KBM-7 (cell line): ENCODE measurements around the gene MMP20.

ENCODE experiments used
- DNase-seq: peaks from one replicate; pipeline ENCODE4 v3.0.0-alpha.2; 2015
- in situ Hi-C: fragments of 300-500 bp; cut with MboI; formaldehyde crosslinking; loops from 2 replicates; pipeline ENCODE4 v1.14.3; 2020; ENCODE audit warnings: low sequenced_read_pairs, low pct_unique_long_range_greater_than_20kb, mixed read lengths

The MMP20 gene, protein sequence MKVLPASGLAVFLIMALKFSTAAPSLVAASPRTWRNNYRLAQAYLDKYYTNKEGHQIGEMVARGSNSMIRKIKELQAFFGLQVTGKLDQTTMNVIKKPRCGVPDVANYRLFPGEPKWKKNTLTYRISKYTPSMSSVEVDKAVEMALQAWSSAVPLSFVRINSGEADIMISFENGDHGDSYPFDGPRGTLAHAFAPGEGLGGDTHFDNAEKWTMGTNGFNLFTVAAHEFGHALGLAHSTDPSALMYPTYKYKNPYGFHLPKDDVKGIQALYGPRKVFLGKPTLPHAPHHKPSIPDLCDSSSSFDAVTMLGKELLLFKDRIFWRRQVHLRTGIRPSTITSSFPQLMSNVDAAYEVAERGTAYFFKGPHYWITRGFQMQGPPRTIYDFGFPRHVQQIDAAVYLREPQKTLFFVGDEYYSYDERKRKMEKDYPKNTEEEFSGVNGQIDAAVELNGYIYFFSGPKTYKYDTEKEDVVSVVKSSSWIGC

DNA sequence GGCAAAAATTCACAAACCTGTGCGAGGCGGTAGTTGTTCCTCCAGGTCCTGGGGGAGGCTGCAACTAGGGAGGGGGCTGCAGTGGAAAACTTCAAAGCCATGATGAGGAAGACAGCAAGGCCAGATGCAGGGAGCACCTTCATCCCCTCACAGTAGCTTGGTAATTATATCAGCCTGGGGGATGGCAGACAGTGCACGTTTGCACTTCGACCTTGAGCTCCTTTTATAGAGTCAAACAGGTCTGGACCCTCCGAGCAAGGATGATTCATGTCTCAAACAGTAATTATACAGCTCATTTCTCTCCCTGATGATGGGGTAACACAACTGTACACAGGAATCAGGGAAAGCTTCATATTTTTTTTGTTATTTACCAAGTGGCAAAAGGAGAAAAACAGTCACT is at the start of gene MMP20:
MMP20 (minus strand) TSS at position 156 of the 400 bp plus-strand sequence; CDS start at position 143, 13 bp downstream.
- in situ Hi-C loops: no loop called here
- DNase-seq: no peak

- no peak for DNase-seq
- in situ Hi-C loops: no loop called here
Measured at GRCh38 chr11:102669664-102670063, 44.5 kb upstream of the MMP20 start.

- in situ Hi-C loops: no loop called here
- DNase-seq: peak; percentile 52
Measured at GRCh38 chr11:102666331-102666957, 41.3 kb upstream of the MMP20 start.

GRCh38 chr11:102664001-102664752 is 39.0 kb upstream of the MMP20 start:
- DNase-seq: peak; percentile 25
- in situ Hi-C loops: no loop called here

GRCh38 chr11:102662607-102663006 is 37.5 kb upstream of the MMP20 start:
- no peak for DNase-seq
- in situ Hi-C loops: no loop called here

DNA sequence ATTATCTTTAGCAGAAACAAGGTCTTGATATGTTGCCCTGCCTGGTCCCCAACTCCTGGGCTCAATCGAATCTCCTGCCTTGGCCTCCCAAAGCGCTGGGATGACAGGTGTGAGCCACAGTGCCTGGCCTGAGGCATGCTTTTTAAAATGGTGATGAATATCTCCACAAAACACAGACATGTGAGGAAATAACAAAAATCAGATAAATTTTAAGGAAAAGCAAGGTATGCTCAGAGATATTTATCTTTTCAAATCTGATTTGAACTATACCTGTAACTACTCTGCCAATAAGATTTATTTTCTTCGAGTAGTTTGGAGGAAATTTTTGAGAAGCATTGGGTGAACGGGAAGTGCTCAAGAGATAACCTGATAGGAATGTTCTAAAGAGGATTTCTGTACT is 35.9 kb upstream of the MMP20 start:
- in situ Hi-C loops: no loop called here
- DNase-seq: no peak

- DNase-seq: no peak
- in situ Hi-C loops: no loop called here
Measured at GRCh38 chr11:102656528-102656927, 31.4 kb upstream of the MMP20 start.

DNA sequence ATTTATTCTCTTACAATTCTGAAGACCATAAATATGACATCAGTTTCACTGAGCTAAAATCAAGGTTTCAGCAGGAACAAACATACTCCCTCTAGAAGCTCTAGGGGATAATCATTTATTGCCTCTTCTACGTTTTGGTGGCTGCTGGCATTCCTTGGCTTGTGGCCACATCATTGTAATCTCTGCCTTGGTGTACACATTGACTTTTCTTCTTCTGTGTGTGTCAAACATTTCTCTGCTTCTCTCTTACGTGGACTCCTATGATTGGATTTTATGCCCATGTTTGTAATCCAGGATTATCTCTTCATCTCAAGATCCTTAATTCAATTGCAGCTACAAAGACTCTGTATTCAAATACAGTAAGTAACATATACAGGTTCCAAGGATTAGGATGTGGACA is 30.4 kb upstream of the MMP20 start:
- in situ Hi-C loops: no loop called here
- DNase-seq: no peak

DNA sequence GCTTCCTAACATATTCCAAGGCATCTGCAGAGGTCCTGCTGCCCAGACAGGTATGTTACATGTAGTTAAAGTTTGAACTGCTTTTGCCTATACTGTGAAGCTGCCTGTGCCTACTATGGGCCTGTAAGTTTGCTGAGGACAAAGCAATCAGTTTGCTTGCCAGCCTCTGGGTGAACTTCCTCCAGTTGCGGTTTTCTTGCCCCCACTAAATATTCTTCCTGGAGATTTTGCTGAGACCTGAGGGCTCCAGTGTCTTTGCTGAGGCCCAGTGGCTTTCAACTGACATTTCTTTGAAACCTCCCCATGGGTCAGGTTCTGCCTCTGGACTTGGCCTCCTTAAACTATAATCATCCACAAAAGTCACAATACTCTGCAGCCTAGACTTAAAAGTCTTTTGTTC is 29.6 kb upstream of the MMP20 start:
- no peak for DNase-seq
- in situ Hi-C loops: no loop called here

GRCh38 chr11:102653744-102654291 is 28.7 kb upstream of the MMP20 start:
- DNase-seq: no peak
- in situ Hi-C loops: no loop called here

DNA sequence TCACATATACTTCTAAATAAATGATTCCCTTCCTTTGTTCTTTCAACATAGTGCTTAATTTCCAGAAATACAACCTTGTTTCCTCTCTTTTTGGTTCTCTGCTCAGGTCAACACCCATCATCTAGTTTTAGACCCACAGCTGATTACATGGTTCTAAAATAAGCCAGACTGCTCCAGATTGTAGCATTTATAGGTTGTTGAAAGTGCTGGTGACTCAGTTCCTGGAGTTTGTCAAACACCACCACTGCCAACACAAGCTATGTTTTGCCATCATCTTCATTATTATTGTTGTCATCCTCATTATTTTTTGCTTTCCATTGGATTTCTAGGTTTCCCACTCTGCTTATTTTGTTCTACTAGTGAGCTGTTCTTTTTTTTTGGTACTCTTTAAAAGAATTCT is 22.3 kb upstream of the MMP20 start:
- DNase-seq: no peak
- in situ Hi-C loops: no loop called here

DNA sequence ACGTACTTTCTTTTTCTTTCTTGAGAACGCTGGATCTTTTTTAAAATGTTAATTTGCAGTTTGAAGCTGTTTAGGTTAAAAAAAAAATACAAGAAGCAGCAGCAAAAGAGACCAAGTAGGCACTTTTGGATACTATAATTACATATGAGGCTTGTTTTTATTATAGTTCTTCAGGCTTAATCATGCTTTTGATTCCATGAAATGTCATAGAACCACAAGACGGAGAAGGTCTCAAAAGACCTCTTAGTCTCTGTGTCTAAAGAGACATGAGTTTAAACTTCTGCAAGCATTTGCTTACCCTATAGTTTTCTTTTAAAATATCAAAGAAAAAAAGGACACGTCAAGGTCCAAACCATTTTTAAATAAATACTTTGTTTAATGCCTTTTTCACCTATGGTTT is 18.8 kb upstream of the MMP20 start:
- in situ Hi-C loops: no loop called here
- no peak for DNase-seq

DNA sequence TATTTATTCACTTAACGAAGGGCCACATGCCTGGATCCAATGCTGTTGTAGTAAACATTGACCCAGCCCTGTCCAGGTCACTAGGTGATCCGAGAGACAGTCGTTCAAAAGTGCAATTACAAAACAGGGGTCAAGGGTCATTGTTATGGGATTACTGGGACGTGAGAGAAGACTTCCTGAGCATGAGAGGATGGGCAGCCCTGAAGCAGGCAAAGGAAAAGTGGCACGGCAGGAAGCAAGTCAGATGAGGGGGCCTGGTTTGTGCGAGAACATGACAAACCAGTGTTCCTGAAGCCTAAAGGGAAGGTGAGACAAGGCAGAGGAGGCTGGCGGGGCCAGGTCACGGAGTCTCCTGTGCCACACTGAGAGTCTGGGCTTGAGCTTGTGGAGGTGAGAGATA is 15.8 kb upstream of the MMP20 start:
- DNase-seq: no peak
- in situ Hi-C loops: no loop called here

- no peak for DNase-seq
- in situ Hi-C loops: no loop called here
Measured at GRCh38 chr11:102639656-102640055, 14.5 kb upstream of the MMP20 start.

- no peak for DNase-seq
Measured at GRCh38 chr11:102637731-102638130, 12.6 kb upstream of the MMP20 start.

GRCh38 chr11:102633385-102634026 is 8.4 kb upstream of the MMP20 start:
- in situ Hi-C loops: no loop called here

More at GRCh38 chr11:102637731-102638130, 12.6 kb upstream of the MMP20 start:
- in situ Hi-C loops: no loop called here

DNA sequence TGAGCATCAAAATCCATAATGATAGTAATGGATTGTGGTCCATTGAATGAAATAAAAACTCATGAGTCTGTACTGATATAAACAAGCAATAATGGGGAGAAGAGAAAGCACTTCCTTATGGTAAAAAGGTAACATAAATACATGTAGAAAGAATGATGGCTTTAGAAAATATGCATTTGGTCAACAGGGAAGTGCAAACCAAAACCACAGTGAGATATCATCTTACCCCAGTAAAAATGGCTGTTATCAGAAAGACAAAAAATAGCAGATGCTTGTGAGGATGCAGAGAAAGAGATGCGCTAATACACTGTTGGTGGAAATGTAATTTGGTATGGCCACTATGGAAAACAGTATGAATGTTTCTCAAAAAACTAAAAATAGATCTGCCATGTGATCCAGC is 6.9 kb upstream of the MMP20 start:
- in situ Hi-C loops: no loop called here

More at GRCh38 chr11:102633385-102634026, 8.4 kb upstream of the MMP20 start:
- no peak for DNase-seq

DNA sequence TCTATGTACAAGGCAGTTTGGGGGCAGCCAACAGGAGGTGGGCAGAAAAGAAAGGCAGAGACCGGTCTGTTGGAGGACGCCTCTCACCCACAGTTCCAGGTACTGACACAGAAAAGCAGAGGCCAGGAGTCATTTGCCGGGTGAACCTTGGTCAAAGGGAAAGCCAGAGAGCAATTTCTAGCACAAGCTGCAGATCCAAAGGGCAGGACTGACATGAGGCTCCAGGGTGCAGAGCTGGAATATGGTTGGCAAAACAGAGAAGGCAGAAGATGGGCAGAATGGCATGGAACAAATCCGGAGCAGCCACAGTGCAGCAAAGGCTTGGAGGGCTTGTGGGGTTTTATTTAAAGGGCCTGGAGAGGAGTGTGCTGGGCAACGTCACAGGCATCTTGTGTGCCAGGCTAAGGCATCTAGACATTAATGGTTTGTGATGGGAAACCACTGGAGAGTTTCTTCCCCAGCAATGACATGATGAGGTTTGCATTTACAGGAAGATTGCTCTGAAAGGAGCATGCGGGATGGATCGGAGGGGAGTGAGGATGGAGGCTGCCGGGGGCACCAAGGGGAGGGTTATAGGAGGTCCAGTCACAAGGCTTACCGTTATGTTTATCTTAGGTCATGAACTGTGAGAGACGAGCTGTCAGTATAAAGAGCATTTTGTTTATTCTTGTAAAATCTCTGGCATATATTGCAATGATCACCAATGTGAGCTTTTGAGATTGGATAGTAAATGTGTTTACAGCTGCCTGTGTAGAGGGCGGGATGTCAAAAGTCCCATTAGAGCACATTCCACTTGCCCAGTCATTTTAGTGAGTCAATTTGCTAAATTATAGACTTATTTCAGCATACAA is 5.7 kb upstream of the MMP20 start:
- in situ Hi-C loops: no loop called here
- DNase-seq: no peak

More for the DNA sequence above, 6.9 kb upstream of the MMP20 start:
- no peak for DNase-seq
